ENCODE results near the gene MAGED1. TPM values are rescaled to one million over a fixed set of nuclear protein-coding genes. Genes with fewer than 3 reads are reported as not detected.
A peak's percentile ranks its signal among the peaks of the same experiment; 100 is the strongest.

Gene MAGED1
- total RNA-seq = 76.9 TPM

GRCh38 chrX:51892921-51893745, at the start of gene MAGED1:
TSS of gene MAGED1 (plus strand) at chrX:51893623. CDS start at chrX:51894305, 682 bp downstream.
- DNase-seq (ENCODE audit: low spot score) (peak; percentile 92), ATAC-seq (peak; percentile 90)

GRCh38 chrX:51847463-51847862, 46.0 kb upstream of the MAGED1 start:
- no peak for DNase-seq (ENCODE audit: low spot score)
- no peak for ATAC-seq

GRCh38 chrX:51851507-51852085, 41.8 kb upstream of the MAGED1 start:
- ATAC-seq (no peak), DNase-seq (ENCODE audit: low spot score) (no peak)

- ATAC-seq = no peak
- DNase-seq (ENCODE audit: low spot score) = no peak
These were observed 41.3 kb upstream of the MAGED1 start for GRCh38 chrX:51852096-51852495.

- ATAC-seq = no peak
- DNase-seq (ENCODE audit: low spot score) = no peak
These were observed 40.8 kb upstream of the MAGED1 start for GRCh38 chrX:51852621-51853020.

- DNase-seq (ENCODE audit: low spot score) (no peak), ATAC-seq (no peak)
These were observed 40.2 kb upstream of the MAGED1 start for GRCh38 chrX:51853251-51853650.

- ATAC-seq (no peak), DNase-seq (ENCODE audit: low spot score) (no peak)
These were observed 37.7 kb upstream of the MAGED1 start for GRCh38 chrX:51855698-51856097.

- DNase-seq (ENCODE audit: low spot score) = no peak
- no peak for ATAC-seq
These were observed 36.2 kb upstream of the MAGED1 start for GRCh38 chrX:51857159-51857733.

GRCh38 chrX:51860679-51861078, 32.7 kb upstream of the MAGED1 start:
- no peak for DNase-seq (ENCODE audit: low spot score)
- ATAC-seq = no peak

- DNase-seq (ENCODE audit: low spot score) (no peak), ATAC-seq (no peak)
These were observed 30.5 kb upstream of the MAGED1 start for GRCh38 chrX:51862920-51863319.

- ATAC-seq = no peak
- DNase-seq (ENCODE audit: low spot score) = no peak
These were observed 27.2 kb upstream of the MAGED1 start for GRCh38 chrX:51866210-51866609.

GRCh38 chrX:51867626-51868025, 25.8 kb upstream of the MAGED1 start:
- ATAC-seq (no peak), DNase-seq (ENCODE audit: low spot score) (no peak)

- ATAC-seq (no peak), DNase-seq (ENCODE audit: low spot score) (no peak)
These were observed 23.1 kb upstream of the MAGED1 start for GRCh38 chrX:51870354-51870753.

GRCh38 chrX:51874123-51874522, 19.3 kb upstream of the MAGED1 start:
- ATAC-seq = no peak
- DNase-seq (ENCODE audit: low spot score) = no peak

- no peak for ATAC-seq
These were observed 17.0 kb upstream of the MAGED1 start for GRCh38 chrX:51876441-51876840.

GRCh38 chrX:51878056-51878455, 15.4 kb upstream of the MAGED1 start:
- ATAC-seq (no peak), DNase-seq (ENCODE audit: low spot score) (no peak)

More at GRCh38 chrX:51876441-51876840, 17.0 kb upstream of the MAGED1 start:
- no peak for DNase-seq (ENCODE audit: low spot score)

- DNase-seq (ENCODE audit: low spot score) = no peak
- no peak for ATAC-seq
These were observed 3.6 kb upstream of the MAGED1 start for GRCh38 chrX:51889851-51890250.

GRCh38 chrX:51891245-51891644, 2.2 kb upstream of the MAGED1 start:
- no peak for ATAC-seq
- no peak for DNase-seq (ENCODE audit: low spot score)

GRCh38 chrX:51891821-51892551, 1.4 kb upstream of the MAGED1 start:
- DNase-seq (ENCODE audit: low spot score) (no peak), ATAC-seq (no peak)

GRCh38 chrX:51893931-51894696, 691 bp downstream of the MAGED1 start:
- DNase-seq (ENCODE audit: low spot score) (peak; percentile 44), ATAC-seq (peak; percentile 15)
